Epithelial cell of proximal tubule (primary cell): Measurements from ENCODE around the gene MN1. TPM values are rescaled to one million over a fixed set of nuclear protein-coding genes. Genes with fewer than 3 reads are reported as not detected.

Experiments
- DNase-seq: peaks from one replicate; pipeline ENCODE4 v3.0.0-alpha.2; 2011; ENCODE audit warnings: low read depth
- H3K4me3 ChIP-seq: 2 replicates; pipeline ENCODE4 v1.5.1; 2011; ENCODE audit warnings: low read depth, mild to moderate bottlenecking, low read length
- total RNA-seq: library from RNA; depleted of rRNA; stranded (reverse); fragments of >200 nt; gene quantifications from 2 replicates; pipeline ENCODE4 v1.2.3, GENCODE V29; 2015
- TF ChIP-seq, protein P1 (sequence below): conservative IDR thresholded peaks from 2 replicates; pipeline ENCODE4 v1.5.1; 2012; ENCODE audit warnings: low read depth, mild to moderate bottlenecking, low read length

The MN1 gene
- total RNA-seq = 0.06 and 2.1 TPM in 2 replicates

DNA sequence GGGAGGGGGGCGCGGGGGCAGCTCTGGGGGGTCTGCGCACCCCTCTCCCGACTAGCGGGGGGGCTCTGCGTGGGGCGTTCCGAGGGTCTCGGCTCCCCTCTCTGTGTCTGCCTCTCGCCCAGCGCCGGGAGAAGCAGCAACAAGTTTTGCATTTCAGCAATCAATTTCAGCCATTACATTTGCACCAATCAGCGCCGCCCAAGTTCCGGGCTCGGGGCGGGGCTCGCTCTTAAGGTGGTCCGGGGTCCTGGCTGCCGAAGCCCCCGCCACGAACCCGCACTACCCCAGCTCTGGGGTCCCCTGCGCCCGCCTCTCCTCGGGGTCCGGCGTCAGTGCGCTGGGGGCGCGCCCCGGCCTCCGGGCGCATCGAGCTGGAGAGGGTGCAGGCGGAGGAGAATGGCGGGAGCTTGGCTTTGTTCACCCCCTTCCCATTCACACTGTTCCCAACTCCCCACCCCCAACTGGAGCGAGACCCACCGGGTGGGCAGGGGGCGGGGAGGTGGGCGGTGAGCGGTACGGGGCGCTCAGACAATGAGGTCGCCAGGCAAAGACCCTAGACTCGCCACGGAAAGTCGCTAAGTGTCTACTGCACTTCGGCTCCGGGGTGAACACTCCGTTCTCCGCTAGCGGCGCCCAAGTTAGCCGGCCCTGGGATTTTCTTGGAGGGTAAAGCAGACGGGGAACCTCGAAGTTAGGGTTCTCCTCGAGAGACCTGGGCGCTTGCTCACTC lies at the start of gene MN1:
MN1 (minus strand) TSS at position 141 of the 730 bp plus-strand sequence. CDS start 1,213 bp downstream, outside the sequence.
- no peak for DNase-seq
- TF ChIP-seq, protein P1, sequence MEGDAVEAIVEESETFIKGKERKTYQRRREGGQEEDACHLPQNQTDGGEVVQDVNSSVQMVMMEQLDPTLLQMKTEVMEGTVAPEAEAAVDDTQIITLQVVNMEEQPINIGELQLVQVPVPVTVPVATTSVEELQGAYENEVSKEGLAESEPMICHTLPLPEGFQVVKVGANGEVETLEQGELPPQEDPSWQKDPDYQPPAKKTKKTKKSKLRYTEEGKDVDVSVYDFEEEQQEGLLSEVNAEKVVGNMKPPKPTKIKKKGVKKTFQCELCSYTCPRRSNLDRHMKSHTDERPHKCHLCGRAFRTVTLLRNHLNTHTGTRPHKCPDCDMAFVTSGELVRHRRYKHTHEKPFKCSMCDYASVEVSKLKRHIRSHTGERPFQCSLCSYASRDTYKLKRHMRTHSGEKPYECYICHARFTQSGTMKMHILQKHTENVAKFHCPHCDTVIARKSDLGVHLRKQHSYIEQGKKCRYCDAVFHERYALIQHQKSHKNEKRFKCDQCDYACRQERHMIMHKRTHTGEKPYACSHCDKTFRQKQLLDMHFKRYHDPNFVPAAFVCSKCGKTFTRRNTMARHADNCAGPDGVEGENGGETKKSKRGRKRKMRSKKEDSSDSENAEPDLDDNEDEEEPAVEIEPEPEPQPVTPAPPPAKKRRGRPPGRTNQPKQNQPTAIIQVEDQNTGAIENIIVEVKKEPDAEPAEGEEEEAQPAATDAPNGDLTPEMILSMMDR = no peak
- H3K4me3 ChIP-seq = peak within 1 kb of the TSS; percentile 60

DNA sequence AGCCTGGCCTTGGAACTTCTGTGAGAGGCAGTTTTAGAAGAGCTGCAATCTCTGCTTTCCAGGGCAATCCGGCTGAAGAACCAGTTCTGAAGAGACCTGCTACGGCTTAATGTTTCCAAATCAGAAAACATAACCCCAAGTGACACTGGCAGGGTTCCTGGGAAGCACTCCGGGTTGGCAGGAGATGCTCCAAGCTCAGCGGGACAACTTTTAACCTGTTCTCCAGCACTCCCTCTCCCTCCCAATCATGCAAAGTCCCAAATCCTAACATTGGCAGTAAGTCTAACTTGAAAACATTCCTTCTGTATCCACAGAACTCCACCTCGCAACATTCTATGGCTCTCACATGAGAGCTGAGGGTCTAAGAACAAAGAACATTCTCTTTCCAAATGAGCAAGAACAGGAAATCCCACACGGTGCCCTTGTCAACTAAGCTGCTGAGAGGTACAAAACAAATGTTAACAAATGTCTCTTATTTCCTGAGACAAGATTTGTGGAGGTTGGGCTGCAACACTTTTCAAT lies 48.5 kb upstream of the MN1 start:
- no peak for DNase-seq
- TF ChIP-seq, protein P1 = no peak
- H3K4me3 ChIP-seq = no peak overlapping the region

DNA sequence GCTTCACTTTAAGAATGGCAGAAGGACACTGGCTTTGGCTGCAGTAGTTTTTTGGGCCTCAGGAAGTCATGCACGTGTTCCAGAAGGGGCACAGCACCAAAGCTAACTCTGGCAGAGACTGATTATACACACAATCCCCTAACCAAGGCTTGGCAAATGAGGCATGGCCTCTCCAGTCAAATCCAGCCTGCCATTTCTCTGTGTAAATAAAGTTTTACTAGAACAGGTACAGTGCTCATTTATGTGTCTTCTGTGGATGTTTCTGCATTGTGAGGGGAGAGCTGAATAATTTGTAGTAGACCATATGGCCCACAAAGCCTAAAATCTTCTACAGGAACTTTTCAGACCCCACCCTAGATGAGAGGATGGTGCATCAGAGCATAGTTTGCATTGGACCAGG lies 46.4 kb upstream of the MN1 start:
- H3K4me3 ChIP-seq = no peak overlapping the region
- no peak for DNase-seq
- TF ChIP-seq, protein P1 = no peak

DNA sequence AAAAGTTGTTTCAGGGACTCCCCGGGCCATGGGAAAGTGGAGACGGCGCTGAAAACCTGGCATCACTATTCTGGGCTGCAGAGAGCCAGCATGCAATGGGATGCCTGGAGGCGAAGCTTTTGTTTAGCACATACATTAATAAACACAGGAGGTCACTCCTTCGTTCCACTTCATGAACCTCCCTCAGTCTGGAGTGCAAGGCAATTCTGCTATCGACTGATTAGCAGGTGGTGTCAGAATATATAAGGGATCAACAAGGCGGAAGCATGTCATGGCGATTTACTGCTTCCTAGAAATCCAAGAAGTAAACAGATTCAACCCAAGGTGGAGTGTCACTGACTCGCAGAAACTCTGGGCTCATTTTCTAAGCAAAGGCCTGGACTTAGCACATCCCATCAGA lies 45.4 kb upstream of the MN1 start:
- TF ChIP-seq, protein P1 = no peak
- no peak overlapping the region for H3K4me3 ChIP-seq
- no peak for DNase-seq

DNA sequence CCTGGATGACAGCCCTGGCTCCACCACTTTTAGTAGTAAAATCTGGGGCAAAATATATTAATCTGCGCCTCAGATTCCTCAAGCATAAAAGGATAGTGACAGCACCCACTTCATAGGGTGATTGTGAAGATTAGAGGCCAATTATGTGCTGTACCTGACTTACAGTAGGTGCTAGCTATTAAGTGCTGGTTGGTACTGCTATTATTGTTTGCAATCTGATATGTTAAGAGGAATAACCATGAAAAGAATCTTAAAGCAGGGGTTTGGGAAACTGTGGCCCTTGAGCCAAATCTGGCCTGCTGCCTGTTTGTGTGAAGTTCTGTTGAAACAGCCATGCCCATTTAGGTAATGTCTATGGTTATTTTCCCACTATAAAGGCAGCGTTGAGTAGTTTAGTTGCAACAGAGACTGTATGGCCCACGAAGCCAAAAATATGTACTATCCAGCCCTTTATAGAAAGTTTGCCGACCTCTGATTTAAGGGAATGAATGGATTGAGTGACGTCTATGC lies 44.7 kb upstream of the MN1 start:
- TF ChIP-seq, protein P1 = no peak
- DNase-seq = no peak
- no peak overlapping the region for H3K4me3 ChIP-seq

DNA sequence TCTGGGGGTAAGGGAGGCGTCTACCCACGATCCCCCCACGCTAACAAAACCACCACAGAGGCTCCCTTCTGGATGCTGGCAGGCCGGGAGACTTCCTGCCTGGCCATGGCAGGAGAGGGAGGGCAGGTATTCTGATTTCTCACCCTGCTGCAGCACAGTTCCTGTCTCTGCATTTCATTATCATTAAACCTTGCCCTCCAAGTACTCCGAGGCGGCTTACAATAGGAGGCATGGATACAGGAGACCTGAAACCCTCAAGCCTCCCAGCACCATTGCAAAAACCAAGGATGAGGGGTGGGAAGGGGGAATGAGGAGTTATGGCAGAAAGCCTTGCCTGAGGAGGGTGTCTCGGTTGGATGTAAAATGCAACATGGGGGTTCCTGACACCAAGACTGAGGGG lies 44.1 kb upstream of the MN1 start:
- TF ChIP-seq, protein P1 = no peak
- DNase-seq = no peak
- H3K4me3 ChIP-seq = no peak overlapping the region
